Measurements from ENCODE around the gene EFTUD2. TPM values are rescaled to one million over a fixed set of nuclear protein-coding genes. Genes with fewer than 3 reads are reported as not detected.

Gene EFTUD2
- total RNA-seq, 3 donors from 2014 or later (not counting 1 experiment from before 2014, with no cell fraction given), result 135 to 178 (median 164) TPM

- no peaks in the 10 kb centered on the region for H3K4me1 Mint-ChIP-seq
- Histone ChIP-seq H3K4me1 (ENCODE audit: control insufficient read depth, insufficient read depth, low read length) (no peaks in the 10 kb centered on the region), H3K4me3 (ENCODE audit: low read length) (no peak overlapping the region), H3K9me3 (ENCODE audit: control insufficient read depth, insufficient read depth, low read length) (no peaks in the 10 kb centered on the region), H3K27me3 (ENCODE audit: control insufficient read depth, insufficient read depth, low read length) (no peaks in the 10 kb centered on the region), H3K36me3 (ENCODE audit: control insufficient read depth, insufficient read depth, low read length) (no peaks in the 10 kb centered on the region), H3K27ac (ENCODE audit: low read length) (no peak overlapping the region)
- H3K27me3 Mint-ChIP-seq (ENCODE audit: low read depth in 2 of 2), result no peaks in the 10 kb centered on the region
- DNase-seq (no peak), ATAC-seq (no peak)
- H3K4me3 Mint-ChIP-seq, result no peak overlapping the region
- no peak overlapping the region for H3K27ac Mint-ChIP-seq
- intact Hi-C loops (cut with micrococcal nuclease), result no loop called here
- TF ChIP-seq, protein P1, sequence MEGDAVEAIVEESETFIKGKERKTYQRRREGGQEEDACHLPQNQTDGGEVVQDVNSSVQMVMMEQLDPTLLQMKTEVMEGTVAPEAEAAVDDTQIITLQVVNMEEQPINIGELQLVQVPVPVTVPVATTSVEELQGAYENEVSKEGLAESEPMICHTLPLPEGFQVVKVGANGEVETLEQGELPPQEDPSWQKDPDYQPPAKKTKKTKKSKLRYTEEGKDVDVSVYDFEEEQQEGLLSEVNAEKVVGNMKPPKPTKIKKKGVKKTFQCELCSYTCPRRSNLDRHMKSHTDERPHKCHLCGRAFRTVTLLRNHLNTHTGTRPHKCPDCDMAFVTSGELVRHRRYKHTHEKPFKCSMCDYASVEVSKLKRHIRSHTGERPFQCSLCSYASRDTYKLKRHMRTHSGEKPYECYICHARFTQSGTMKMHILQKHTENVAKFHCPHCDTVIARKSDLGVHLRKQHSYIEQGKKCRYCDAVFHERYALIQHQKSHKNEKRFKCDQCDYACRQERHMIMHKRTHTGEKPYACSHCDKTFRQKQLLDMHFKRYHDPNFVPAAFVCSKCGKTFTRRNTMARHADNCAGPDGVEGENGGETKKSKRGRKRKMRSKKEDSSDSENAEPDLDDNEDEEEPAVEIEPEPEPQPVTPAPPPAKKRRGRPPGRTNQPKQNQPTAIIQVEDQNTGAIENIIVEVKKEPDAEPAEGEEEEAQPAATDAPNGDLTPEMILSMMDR (IDR thresholded peaks at IDR 0.05), result no peak
- WGBS (ENCODE audit: insufficient coverage), result 91% methylated on average over 12 of the region's 15 CpGs
- no peaks in the 10 kb centered on the region for H3K36me3 Mint-ChIP-seq
- no peaks in the 10 kb centered on the region for H3K9me3 Mint-ChIP-seq
Observed at GRCh38 chr17:44926821-44927525, 27.7 kb upstream of the EFTUD2 start.

DNA sequence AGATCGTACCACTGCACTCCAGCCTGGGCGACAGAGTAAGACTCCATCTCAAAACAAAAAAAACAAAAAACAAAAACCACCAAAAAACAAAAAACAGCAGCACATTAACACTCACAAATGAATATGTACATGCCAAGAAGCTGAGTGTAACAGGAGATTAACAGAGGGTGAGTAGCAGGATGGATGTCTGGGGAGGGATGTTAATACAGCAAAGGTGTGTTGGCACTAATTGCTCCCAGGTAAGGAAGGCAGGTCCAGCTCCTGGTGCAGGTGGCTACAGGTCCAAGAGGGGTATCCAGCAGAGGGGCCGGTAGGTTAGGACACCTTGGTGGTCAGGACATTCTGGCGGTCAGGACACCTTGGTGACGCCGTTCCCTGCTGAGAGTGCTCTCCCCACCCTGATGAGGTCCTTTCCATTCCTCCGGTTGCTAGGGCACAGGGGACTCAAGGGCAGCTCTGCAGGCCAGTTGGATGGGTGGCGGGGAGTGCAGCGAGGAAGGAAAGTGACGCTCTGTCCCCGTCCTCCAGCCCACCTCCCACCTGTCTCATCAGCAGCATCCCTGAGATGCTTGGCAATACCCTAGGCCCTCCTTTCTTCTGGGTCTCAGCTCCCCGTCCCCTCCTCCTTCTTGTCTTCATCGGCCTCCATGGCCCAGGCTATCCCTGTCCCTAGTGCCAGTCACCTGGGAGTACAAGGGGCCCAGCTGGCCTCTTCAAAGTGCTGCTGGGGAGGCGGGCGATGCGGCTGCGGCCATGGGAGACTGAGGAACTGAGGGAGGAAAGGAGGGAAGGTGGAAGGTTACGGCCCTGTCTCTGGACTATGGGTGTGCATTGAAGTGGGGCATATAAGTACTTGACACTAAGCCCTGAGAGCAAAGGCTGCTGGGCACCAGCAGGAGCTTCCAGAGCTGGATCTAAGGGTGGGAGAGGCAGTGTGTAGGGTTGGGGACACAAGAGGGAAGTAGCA lies 26.8 kb upstream of the EFTUD2 start:
- ATAC-seq, result no peak
- 98% methylated on average over 17 of the region's 18 CpGs for WGBS (ENCODE audit: insufficient coverage)
- Mint-ChIP-seq H3K9me3 (no peaks in the 10 kb centered on the region), H3K27me3 (ENCODE audit: low read depth in 2 of 2) (peaks cover 0 to 6% of the 10 kb centered on the region in 2 donors), H3K4me1 (no peaks in the 10 kb centered on the region), H3K36me3 (no peaks in the 10 kb centered on the region), H3K4me3 (no peak overlapping the region), H3K27ac (no peak overlapping the region)
- Histone ChIP-seq H3K4me1 (ENCODE audit: control insufficient read depth, insufficient read depth, low read length) (no peaks in the 10 kb centered on the region), H3K9me3 (ENCODE audit: control insufficient read depth, insufficient read depth, low read length) (no peaks in the 10 kb centered on the region), H3K27ac (ENCODE audit: low read length) (no peak overlapping the region), H3K27me3 (ENCODE audit: control insufficient read depth, insufficient read depth, low read length) (no peaks in the 10 kb centered on the region), H3K4me3 (ENCODE audit: low read length) (no peak overlapping the region), H3K36me3 (ENCODE audit: control insufficient read depth, insufficient read depth, low read length) (no peaks in the 10 kb centered on the region)
- TF ChIP-seq, protein P1 (IDR thresholded peaks at IDR 0.05), result no peak
- intact Hi-C loops (cut with micrococcal nuclease), result no loop called here
- DNase-seq, result no peak

GRCh38 chr17:44924107-44924544 lies 24.9 kb upstream of the EFTUD2 start:
- H3K4me3 Mint-ChIP-seq, result no peak overlapping the region
- H3K4me1 Mint-ChIP-seq, result peaks cover 4 to 5% of the 10 kb centered on the region in 2 donors
- H3K4me1 ChIP-seq (ENCODE audit: control insufficient read depth, insufficient read depth, low read length), result peaks cover 4% of the 10 kb centered on the region
- 93% methylated on average over 9 of the region's 9 CpGs for WGBS (ENCODE audit: insufficient coverage)
- TF ChIP-seq, protein P1 (IDR thresholded peaks at IDR 0.05), result no peak
- DNase-seq (no peak), ATAC-seq (no peak)
- intact Hi-C loops (cut with micrococcal nuclease), result no loop called here
- no peaks in the 10 kb centered on the region for H3K9me3 Mint-ChIP-seq
- no peaks in the 10 kb centered on the region for H3K9me3 ChIP-seq (ENCODE audit: control insufficient read depth, insufficient read depth, low read length)
- H3K27ac ChIP-seq (ENCODE audit: low read length), result no peak overlapping the region
- no peak overlapping the region for H3K27ac Mint-ChIP-seq
- H3K27me3 Mint-ChIP-seq (ENCODE audit: low read depth in 2 of 2), result peaks cover 0 to 9% of the 10 kb centered on the region in 2 donors
- H3K27me3 ChIP-seq (ENCODE audit: control insufficient read depth, insufficient read depth, low read length), result peaks cover 5% of the 10 kb centered on the region
- H3K4me3 ChIP-seq (ENCODE audit: low read length), result no peak overlapping the region
- H3K36me3 Mint-ChIP-seq, result no peaks in the 10 kb centered on the region
- H3K36me3 ChIP-seq (ENCODE audit: control insufficient read depth, insufficient read depth, low read length), result no peaks in the 10 kb centered on the region

Data from natural killer cell (primary cell).